ENCODE results near the gene INPP5D. TPM values are rescaled to one million over a fixed set of nuclear protein-coding genes. Genes with fewer than 3 reads are reported as not detected.

Gene INPP5D
- total and polyA plus RNA-seq, 2 of the 13 experiments (the other 11 are each of a cell fraction or from before 2014, with no cell fraction given): 16.7 to 18.0 TPM

DNA sequence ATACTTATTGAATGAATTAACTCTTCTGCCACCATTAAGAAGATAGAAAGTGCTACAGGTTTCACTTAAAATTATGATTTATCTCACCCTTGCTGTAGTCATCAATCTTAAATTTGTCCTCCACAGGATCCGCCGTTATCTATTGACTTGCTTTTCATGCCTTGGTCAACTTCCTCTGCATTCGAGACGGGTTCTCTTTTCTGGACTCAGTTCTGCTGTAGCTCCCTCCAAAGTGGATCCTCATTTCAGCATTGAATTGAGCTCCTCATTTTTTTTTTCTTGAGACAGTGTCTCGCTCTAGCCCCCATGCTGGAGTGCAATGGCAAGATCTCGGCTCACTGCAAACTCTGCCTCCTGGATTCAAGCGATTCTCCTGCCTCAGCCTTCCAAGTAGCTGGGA is 27.6 kb downstream of the INPP5D start:
- H3K36me3 ChIP-seq (replicated peaks in 1 of 2; ENCODE audit: control insufficient read depth in 1 of 2, insufficient read depth in 2 of 2, low read length in 2 of 2): peaks cover 1 to 15% of the 10 kb centered on the region in 2 experiments; a peak in 1 of 5 replicates
- H3K79me2 ChIP-seq (ENCODE audit: insufficient read depth, low read length): no peaks in the 10 kb centered on the region
- BruUV-seq (replicated peaks): no TSS peak
- peaks cover 43% of the 10 kb centered on the region for H3K4me1 ChIP-seq (ENCODE audit: insufficient read depth, low read length)
- no peak overlapping the region for H3K9ac ChIP-seq (ENCODE audit: insufficient read depth, low read depth, low read length)
- H3K4me3 ChIP-seq (replicated peaks in 1 of 3; ENCODE audit: insufficient read depth in 1 of 3, low read depth in 2 of 3, low read length in 3 of 3): no peak overlapping the region
- ATAC-seq: no peak
- 96% methylated on average over 7 of the region's 7 CpGs for WGBS (ENCODE audit: low lambda C conversion rate)
- ChIA-PET CTCF (ENCODE audit: low intra/inter-chr PET ratio, low total read pairs) (no interaction called here), POLR2A (no interaction called here)
- intact Hi-C loops (cut with micrococcal nuclease; ENCODE audit: unreplicated experiment): no loop called here
- in situ Hi-C loops (cut with HindIII; ENCODE audit: extremely low pct_ligation_motif_present, low pct_unique_long_range_greater_than_20kb): no loop called here
- H3K27me3 ChIP-seq (ENCODE audit: control insufficient read depth in 1 of 2, insufficient read depth in 2 of 2, low read length in 2 of 2): no peaks in the 10 kb centered on the region
- no peak overlapping the region for H3K27ac ChIP-seq (ENCODE audit: extremely low read length, insufficient read depth, low read length)
- no peak overlapping the region for H2AFZ ChIP-seq (ENCODE audit: low read length)
- no peaks in the 10 kb centered on the region for H4K20me1 ChIP-seq (ENCODE audit: insufficient read depth, low read length)
- H3K9me3 ChIP-seq (ENCODE audit: low read length): no peaks in the 10 kb centered on the region
- DNase-seq (ENCODE audit: low spot score): no peak
- FAIRE-seq: no peak
- no peak overlapping the region for H3K4me2 ChIP-seq (ENCODE audit: low read depth, low read length)
- no peak for TF ChIP-seq ZNF496 (CRISPR knock-in tag; IDR thresholded peaks at IDR 0.05; ENCODE audit: insufficient replicate concordance)
- no peak for TF ChIP-seq DR1 (CRISPR knock-in tag; IDR thresholded peaks at IDR 0.05)
- no peak for TF ChIP-seq ZNF614 (CRISPR knock-in tag; IDR thresholded peaks at IDR 0.05; ENCODE audit: borderline replicate concordance)
- no peak for TF ChIP-seq CHCHD3 (CRISPR knock-in tag; IDR thresholded peaks at IDR 0.05)
- no peak for TF ChIP-seq RAD51 (IDR thresholded peaks at IDR 0.05; ENCODE audit: borderline replicate concordance)
- no peak for TF ChIP-seq ZC3H13 (CRISPR knock-in tag; IDR thresholded peaks at IDR 0.05)
- no peak for TF ChIP-seq ZNF598 (CRISPR knock-in tag; IDR thresholded peaks at IDR 0.05; ENCODE audit: borderline replicate concordance)
- TF ChIP-seq ZFP62 (CRISPR knock-in tag; IDR thresholded peaks at IDR 0.05): no peak
- TF ChIP-seq SMYD3 (CRISPR knock-in tag; IDR thresholded peaks at IDR 0.05): no peak
- TF ChIP-seq ESRRA (CRISPR knock-in tag; IDR thresholded peaks at IDR 0.05; ENCODE audit: low read depth): no peak
- TF ChIP-seq ZBTB3 (CRISPR knock-in tag; IDR thresholded peaks at IDR 0.05; ENCODE audit: borderline replicate concordance, low read depth): no peak

DNA sequence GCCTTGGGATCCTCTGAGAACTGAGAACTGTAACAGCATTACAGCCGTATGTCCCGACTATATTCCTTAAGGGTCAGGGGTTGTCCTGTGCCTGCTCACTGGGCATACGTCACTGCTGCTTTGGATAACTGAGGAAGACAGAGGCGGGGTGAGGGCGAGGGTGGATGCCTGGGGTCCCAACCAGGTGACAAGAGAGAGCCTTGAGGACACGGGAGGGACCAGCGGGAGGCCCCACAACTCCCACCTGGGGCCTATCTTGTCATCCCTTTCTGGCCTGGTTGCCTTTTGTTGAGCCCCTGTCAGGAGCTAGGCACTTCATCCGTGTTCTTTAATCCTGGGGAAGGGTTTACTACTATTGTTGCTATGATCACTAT is 28.8 kb downstream of the INPP5D start:
- ChIA-PET CTCF (ENCODE audit: low intra/inter-chr PET ratio, low total read pairs) (no interaction called here), POLR2A (no interaction called here)
- H4K20me1 ChIP-seq (ENCODE audit: insufficient read depth, low read length): no peaks in the 10 kb centered on the region
- DNase-seq (ENCODE audit: low spot score) (no peak), FAIRE-seq (no peak), ATAC-seq (no peak)
- 94% methylated on average over 8 of the region's 8 CpGs for WGBS (ENCODE audit: low lambda C conversion rate)
- no peak overlapping the region for H3K27ac ChIP-seq (ENCODE audit: extremely low read length, insufficient read depth, low read length)
- no TSS peak for BruUV-seq (replicated peaks)
- no peak overlapping the region for H2AFZ ChIP-seq (ENCODE audit: low read length)
- peaks cover 1 to 15% of the 10 kb centered on the region in 2 experiments; a peak in 1 of 5 replicates for H3K36me3 ChIP-seq (replicated peaks in 1 of 2; ENCODE audit: control insufficient read depth in 1 of 2, insufficient read depth in 2 of 2, low read length in 2 of 2)
- H3K4me2 ChIP-seq (ENCODE audit: low read depth, low read length): no peak overlapping the region
- no peaks in the 10 kb centered on the region for H3K9me3 ChIP-seq (ENCODE audit: low read length)
- intact Hi-C loops (cut with micrococcal nuclease; ENCODE audit: unreplicated experiment): no loop called here
- no peak overlapping the region for H3K9ac ChIP-seq (ENCODE audit: insufficient read depth, low read depth, low read length)
- peaks cover 30% of the 10 kb centered on the region for H3K4me1 ChIP-seq (ENCODE audit: insufficient read depth, low read length)
- no peaks in the 10 kb centered on the region for H3K27me3 ChIP-seq (ENCODE audit: control insufficient read depth in 1 of 2, insufficient read depth in 2 of 2, low read length in 2 of 2)
- no peaks in the 10 kb centered on the region for H3K79me2 ChIP-seq (ENCODE audit: insufficient read depth, low read length)
- no peak overlapping the region for H3K4me3 ChIP-seq (replicated peaks in 1 of 3; ENCODE audit: insufficient read depth in 1 of 3, low read depth in 2 of 3, low read length in 3 of 3)
- in situ Hi-C loops (cut with HindIII; ENCODE audit: extremely low pct_ligation_motif_present, low pct_unique_long_range_greater_than_20kb): no loop called here
- TF ChIP-seq, protein P1, sequence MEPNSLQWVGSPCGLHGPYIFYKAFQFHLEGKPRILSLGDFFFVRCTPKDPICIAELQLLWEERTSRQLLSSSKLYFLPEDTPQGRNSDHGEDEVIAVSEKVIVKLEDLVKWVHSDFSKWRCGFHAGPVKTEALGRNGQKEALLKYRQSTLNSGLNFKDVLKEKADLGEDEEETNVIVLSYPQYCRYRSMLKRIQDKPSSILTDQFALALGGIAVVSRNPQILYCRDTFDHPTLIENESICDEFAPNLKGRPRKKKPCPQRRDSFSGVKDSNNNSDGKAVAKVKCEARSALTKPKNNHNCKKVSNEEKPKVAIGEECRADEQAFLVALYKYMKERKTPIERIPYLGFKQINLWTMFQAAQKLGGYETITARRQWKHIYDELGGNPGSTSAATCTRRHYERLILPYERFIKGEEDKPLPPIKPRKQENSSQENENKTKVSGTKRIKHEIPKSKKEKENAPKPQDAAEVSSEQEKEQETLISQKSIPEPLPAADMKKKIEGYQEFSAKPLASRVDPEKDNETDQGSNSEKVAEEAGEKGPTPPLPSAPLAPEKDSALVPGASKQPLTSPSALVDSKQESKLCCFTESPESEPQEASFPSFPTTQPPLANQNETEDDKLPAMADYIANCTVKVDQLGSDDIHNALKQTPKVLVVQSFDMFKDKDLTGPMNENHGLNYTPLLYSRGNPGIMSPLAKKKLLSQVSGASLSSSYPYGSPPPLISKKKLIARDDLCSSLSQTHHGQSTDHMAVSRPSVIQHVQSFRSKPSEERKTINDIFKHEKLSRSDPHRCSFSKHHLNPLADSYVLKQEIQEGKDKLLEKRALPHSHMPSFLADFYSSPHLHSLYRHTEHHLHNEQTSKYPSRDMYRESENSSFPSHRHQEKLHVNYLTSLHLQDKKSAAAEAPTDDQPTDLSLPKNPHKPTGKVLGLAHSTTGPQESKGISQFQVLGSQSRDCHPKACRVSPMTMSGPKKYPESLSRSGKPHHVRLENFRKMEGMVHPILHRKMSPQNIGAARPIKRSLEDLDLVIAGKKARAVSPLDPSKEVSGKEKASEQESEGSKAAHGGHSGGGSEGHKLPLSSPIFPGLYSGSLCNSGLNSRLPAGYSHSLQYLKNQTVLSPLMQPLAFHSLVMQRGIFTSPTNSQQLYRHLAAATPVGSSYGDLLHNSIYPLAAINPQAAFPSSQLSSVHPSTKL (CRISPR knock-in tag; IDR thresholded peaks at IDR 0.05): no peak
- TF ChIP-seq, protein P2, sequence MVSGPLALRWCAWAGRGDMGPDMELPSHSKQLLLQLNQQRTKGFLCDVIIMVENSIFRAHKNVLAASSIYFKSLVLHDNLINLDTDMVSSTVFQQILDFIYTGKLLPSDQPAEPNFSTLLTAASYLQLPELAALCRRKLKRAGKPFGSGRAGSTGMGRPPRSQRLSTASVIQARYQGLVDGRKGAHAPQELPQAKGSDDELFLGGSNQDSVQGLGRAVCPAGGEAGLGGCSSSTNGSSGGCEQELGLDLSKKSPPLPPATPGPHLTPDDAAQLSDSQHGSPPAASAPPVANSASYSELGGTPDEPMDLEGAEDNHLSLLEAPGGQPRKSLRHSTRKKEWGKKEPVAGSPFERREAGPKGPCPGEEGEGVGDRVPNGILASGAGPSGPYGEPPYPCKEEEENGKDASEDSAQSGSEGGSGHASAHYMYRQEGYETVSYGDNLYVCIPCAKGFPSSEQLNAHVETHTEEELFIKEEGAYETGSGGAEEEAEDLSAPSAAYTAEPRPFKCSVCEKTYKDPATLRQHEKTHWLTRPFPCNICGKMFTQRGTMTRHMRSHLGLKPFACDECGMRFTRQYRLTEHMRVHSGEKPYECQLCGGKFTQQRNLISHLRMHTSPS (CRISPR knock-in tag; IDR thresholded peaks at IDR 0.05; ENCODE audit: low read depth): no peak
- TF ChIP-seq ZNF709 (CRISPR knock-in tag; IDR thresholded peaks at IDR 0.05): no peak
